Measurements from ENCODE around the gene ZNF438. TPM values are rescaled to one million over a fixed set of nuclear protein-coding genes. Genes with fewer than 3 reads are reported as not detected.

Gene ZNF438
- polyA plus RNA-seq, 3 donors, result 5.4 to 11.1 (median 9.3) TPM

GRCh38 chr10:30883116-30883515, 148.5 kb downstream of the ZNF438 start:
- intact Hi-C loops (cut with micrococcal nuclease), result no loop called here
- Histone ChIP-seq H4K20me1 (ENCODE audit: insufficient read depth, low read length) (no peaks in the 10 kb centered on the region), H2AFZ (ENCODE audit: insufficient read depth, low read depth, low read length, poor library complexity, severe bottlenecking) (no peak overlapping the region), H3K4me3 (replicated peaks in 1 of 3; ENCODE audit: low read depth in 2 of 3, low read length in 3 of 3) (no peak overlapping the region), H3K27me3 (ENCODE audit: control insufficient read depth in 2 of 2, insufficient read depth in 2 of 2, low read length in 2 of 2) (no peaks in the 10 kb centered on the region), H3K4me2 (replicated peaks; ENCODE audit: extremely low read depth, low read length, poor library complexity, severe bottlenecking) (no peak overlapping the region), H3K27ac (ENCODE audit: low read depth in 1 of 2, low read length in 2 of 2) (no peak overlapping the region), H3K9me3 (replicated peaks in 1 of 2; ENCODE audit: control insufficient read depth in 1 of 2, insufficient read depth in 1 of 2, low read length in 2 of 2) (no peaks in the 10 kb centered on the region), H3K4me1 (ENCODE audit: control insufficient read depth in 1 of 2, insufficient read depth in 2 of 2, low read length in 2 of 2) (no peaks in the 10 kb centered on the region), H3K36me3 (replicated peaks in 1 of 2; ENCODE audit: control insufficient read depth in 1 of 2, insufficient read depth in 2 of 2, low read length in 2 of 2) (peaks cover 0 to 7% of the 10 kb centered on the region in 2 donors), H3K9ac (ENCODE audit: insufficient read depth, low read length, poor library complexity, severe bottlenecking) (no peak overlapping the region), H3K79me2 (ENCODE audit: insufficient read depth, low read length) (no peaks in the 10 kb centered on the region)
- H3K27me3 Mint-ChIP-seq (ENCODE audit: low read depth in 3 of 3), result no peaks in the 10 kb centered on the region
- no peak overlapping the region for H3K27ac Mint-ChIP-seq
- no peak for DNase-seq
- peaks cover 0 to 8% (median 2%) of the 10 kb centered on the region in 7 donors for H3K9me3 Mint-ChIP-seq
- H3K4me3 Mint-ChIP-seq, result no peak overlapping the region
- TF ChIP-seq, protein P1, sequence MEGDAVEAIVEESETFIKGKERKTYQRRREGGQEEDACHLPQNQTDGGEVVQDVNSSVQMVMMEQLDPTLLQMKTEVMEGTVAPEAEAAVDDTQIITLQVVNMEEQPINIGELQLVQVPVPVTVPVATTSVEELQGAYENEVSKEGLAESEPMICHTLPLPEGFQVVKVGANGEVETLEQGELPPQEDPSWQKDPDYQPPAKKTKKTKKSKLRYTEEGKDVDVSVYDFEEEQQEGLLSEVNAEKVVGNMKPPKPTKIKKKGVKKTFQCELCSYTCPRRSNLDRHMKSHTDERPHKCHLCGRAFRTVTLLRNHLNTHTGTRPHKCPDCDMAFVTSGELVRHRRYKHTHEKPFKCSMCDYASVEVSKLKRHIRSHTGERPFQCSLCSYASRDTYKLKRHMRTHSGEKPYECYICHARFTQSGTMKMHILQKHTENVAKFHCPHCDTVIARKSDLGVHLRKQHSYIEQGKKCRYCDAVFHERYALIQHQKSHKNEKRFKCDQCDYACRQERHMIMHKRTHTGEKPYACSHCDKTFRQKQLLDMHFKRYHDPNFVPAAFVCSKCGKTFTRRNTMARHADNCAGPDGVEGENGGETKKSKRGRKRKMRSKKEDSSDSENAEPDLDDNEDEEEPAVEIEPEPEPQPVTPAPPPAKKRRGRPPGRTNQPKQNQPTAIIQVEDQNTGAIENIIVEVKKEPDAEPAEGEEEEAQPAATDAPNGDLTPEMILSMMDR (IDR thresholded peaks at IDR 0.05), result no peak
- peaks cover 5% of the 10 kb centered on the region for H3K4me1 Mint-ChIP-seq
- peaks cover 17 to 19% of the 10 kb centered on the region in 2 donors for H3K36me3 Mint-ChIP-seq

DNA sequence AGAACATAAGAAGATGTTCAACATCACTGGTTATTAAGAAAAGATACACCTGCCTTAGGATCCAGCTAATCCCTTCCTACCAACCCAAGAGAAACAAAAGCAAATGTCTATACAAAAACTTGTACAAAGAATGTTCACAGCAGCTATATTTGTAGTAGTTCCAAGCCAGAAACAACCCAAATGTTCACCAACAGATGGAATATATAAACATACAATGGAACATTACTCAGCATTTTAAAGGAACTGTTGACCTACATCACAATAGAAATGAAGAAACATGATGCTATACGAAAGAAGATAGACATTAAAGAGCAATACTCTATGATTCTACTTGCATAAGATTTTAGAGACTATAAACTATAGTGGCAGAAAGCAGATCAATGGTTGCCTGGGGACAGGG, 149.4 kb downstream of the ZNF438 start:
- peaks cover 5% of the 10 kb centered on the region for H3K4me1 Mint-ChIP-seq
- H3K27me3 Mint-ChIP-seq (ENCODE audit: low read depth in 3 of 3), result no peaks in the 10 kb centered on the region
- Histone ChIP-seq H3K4me3 (replicated peaks in 1 of 3; ENCODE audit: low read depth in 2 of 3, low read length in 3 of 3) (no peak overlapping the region), H4K20me1 (ENCODE audit: insufficient read depth, low read length) (no peaks in the 10 kb centered on the region), H3K9me3 (replicated peaks in 1 of 2; ENCODE audit: control insufficient read depth in 1 of 2, insufficient read depth in 1 of 2, low read length in 2 of 2) (no peaks in the 10 kb centered on the region), H3K27ac (ENCODE audit: low read depth in 1 of 2, low read length in 2 of 2) (no peak overlapping the region), H3K9ac (ENCODE audit: insufficient read depth, low read length, poor library complexity, severe bottlenecking) (no peak overlapping the region), H2AFZ (ENCODE audit: insufficient read depth, low read depth, low read length, poor library complexity, severe bottlenecking) (no peak overlapping the region), H3K36me3 (replicated peaks in 1 of 2; ENCODE audit: control insufficient read depth in 1 of 2, insufficient read depth in 2 of 2, low read length in 2 of 2) (peaks cover 0 to 7% of the 10 kb centered on the region in 2 donors), H3K79me2 (ENCODE audit: insufficient read depth, low read length) (no peaks in the 10 kb centered on the region), H3K27me3 (ENCODE audit: control insufficient read depth in 2 of 2, insufficient read depth in 2 of 2, low read length in 2 of 2) (no peaks in the 10 kb centered on the region), H3K4me1 (ENCODE audit: control insufficient read depth in 1 of 2, insufficient read depth in 2 of 2, low read length in 2 of 2) (no peaks in the 10 kb centered on the region), H3K4me2 (replicated peaks; ENCODE audit: extremely low read depth, low read length, poor library complexity, severe bottlenecking) (no peak overlapping the region)
- intact Hi-C loops (cut with micrococcal nuclease), result no loop called here
- H3K4me3 Mint-ChIP-seq, result no peak overlapping the region
- WGBS (ENCODE audit: insufficient coverage), result no CpG with 5 or more reads among the region's 1 CpG
- peak overlapping the region in 1 of 7 donors; percentile 55 for H3K27ac Mint-ChIP-seq
- H3K36me3 Mint-ChIP-seq, result peaks cover 18 to 19% of the 10 kb centered on the region in 2 donors
- TF ChIP-seq, protein P1 (IDR thresholded peaks at IDR 0.05), result no peak
- no peak for DNase-seq
- H3K9me3 Mint-ChIP-seq, result peaks cover 0 to 6% (median 2%) of the 10 kb centered on the region in 7 donors
